GM23248 (cell line): ENCODE data around the gene CUEDC2.

Experiments used
- EZH2 ChIP-seq: fragments of 200-600 bp; sonication (generic); IDR thresholded peaks from 2 replicates; pipeline ENCODE4 v1.6.1; 2018; ENCODE audit warnings: antibody characterized with exemption, mild to moderate bottlenecking; ENCODE audit not compliant: insufficient read depth, poor library complexity, severe bottlenecking
- EZH2phosphoT487 ChIP-seq: fragments of 200-600 bp; sonication (generic); IDR thresholded peaks from 2 replicates; pipeline ENCODE4 v1.6.1; 2018; ENCODE audit warnings: antibody characterized with exemption, moderate library complexity, mild to moderate bottlenecking, low read depth; ENCODE audit not compliant: insufficient read depth

GRCh38 chr10:102403115-102403514 is 29.3 kb downstream of the CUEDC2 start:
- TF ChIP-seq EZH2phosphoT487 (no peak), EZH2 (no peak)
